T-helper 1 cell treated with Interleukin-12 subunit alpha and Interleukin-12 subunit beta and Interleukin-4 antibody, amounts not matched to agents 30 ng/mL and 1 ng/mL, for 36 hours (primary cell): ENCODE measurements around the gene S100A6. TPM values are rescaled to one million over a fixed set of nuclear protein-coding genes. Genes with fewer than 3 reads are reported as not detected.

Source experiments
- intact Hi-C: fragments of 100-400 bp; cut with micrococcal nuclease; formaldehyde crosslinking; loops from one replicate; pipeline ENCODE4 v1.15.1; 2024
- total RNA-seq: library from RNA; stranded (reverse); gene quantifications from 2 replicates; pipeline ENCODE4 v1.2.3, GENCODE V29; 2022

Gene S100A6
- total RNA-seq, 1 donor from 2014 or later, result 418 TPM

DNA sequence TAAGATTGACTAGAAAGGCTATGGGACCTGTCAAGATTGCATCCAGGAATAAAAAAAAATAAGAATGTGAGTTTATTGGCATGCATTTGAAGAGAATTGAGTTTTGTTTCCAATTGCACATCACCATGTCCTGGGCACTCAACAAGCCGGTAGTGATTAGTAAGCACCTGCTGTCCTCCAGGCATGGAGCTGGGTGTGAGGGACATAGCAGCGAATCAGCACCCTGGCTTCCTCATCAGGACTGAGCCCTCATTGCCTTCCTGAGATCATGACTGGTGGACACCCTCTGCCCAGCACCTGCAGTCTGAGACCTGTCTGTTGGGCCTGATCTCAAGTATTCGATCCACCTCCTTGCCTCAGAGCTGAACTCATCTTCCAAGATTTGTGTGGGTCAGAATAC is 26.8 kb downstream of the S100A6 start:
- intact Hi-C loops, result no loop called here

DNA sequence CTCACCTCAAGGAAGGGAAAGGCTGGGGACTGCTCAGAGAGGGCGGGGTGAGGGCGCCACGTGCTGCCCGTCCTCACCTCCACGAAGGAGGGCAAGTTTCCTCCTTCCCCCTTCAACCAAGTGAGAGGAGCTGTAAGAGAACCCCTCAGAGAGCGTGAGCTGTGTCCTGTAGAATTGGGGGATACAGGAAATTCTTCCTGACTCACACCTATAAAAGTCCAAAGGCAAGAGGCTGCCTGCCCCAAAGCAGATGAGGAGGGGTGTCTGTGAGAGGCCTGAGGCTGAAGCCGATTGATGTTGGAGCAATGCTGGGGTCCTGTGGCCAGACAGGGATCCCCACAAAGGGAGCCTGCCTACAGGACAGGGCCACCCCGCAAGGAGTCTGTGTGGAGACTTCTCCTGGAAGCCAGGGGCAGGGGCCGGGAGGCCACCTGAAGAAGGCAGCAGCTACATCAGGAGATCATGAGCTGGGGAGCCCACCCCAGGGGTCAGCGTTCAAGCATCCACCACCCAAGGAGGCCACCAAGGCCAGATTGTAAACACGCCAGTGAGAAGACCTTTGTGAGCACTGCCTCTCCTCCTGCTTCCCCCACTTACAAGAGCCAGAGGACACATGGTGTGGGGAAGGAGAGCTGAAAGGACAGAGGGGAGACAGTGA is 27.7 kb downstream of the S100A6 start:
- intact Hi-C loops, result no loop called here

DNA sequence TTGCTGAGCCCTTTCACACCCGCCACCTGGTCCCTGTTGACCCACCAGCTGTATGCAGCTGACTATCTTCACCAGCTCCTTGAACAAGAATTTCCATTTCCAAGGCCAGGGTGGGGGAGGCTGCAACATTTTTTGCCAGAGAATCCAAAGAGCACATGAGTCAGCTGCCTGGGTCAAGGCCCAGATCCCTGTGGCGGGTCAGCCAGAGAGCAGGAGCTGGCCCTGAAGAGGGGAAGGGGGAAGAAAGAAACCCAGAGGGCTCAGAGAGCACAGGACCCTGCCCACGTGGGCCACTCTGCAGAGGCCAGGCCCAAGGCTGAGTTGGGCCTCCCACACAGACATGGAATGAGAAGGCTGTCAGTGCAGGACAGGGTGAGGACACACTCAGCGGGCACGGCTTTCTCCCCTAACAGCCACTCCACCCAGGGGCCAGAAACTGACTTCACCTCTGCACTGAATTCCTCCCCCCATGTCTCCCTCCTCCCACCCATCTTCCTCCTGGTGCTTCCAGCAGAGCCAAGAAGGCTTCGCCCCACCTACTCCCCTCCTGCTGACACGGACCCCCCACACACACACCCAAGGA is 28.9 kb downstream of the S100A6 start:
- intact Hi-C loops, result no loop called here

DNA sequence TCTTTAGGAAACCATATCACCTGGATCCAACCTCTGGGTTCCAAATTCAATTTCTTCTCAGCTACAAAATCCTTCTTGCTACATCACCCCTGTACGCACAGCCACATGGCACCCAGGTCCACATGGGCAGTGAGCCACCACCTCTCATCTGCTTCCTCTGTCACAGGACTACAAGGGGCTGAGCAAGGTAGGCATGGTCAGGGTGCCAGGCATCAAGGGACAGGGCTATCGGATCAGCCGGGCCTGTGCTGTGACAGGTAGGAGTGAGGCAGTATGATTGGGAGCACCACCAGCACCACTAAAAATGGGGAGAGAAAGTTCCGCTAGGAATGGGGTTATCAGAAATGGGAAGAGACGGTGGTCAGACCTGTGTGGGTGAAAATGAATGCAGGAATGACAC is 29.4 kb downstream of the S100A6 start:
- intact Hi-C loops, result no loop called here

DNA sequence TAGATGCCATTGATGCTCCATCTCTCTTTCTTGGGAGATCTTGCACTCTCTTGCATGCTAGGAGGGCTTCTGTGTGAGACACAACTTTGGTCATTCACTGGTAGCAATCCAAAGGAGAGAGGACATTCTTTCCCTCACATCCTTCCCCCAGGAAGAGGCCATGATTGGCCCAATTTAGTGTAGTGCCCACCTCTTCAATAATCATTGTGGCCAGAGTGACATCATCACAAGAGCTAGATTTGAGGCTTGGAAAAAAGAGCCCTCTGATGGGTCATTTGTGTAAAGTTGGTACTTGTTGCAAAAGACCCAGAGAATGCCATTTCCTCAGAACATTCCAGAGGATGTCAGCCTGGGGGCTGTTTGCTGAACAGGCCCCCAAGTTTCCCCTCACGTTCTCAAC is 30.2 kb downstream of the S100A6 start:
- intact Hi-C loops, result no loop called here

DNA sequence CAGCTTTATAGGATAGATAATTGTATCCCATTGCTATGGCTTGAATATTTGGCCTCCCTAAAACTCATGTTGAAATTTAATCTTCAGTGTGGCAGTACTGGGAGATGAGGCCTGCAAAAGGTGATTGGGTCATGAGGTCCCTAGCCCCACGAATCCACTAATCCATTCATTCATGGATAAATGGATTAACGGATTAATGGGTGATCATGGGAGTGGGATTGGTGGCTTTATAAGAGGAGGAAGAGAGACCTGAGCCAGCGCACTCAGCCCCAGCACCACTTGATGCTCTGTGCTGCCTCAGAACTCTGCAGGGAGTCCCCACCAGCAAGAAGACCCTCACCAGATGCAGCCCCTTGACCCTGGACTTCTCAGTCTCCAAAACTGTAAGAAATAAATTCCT is 32.0 kb downstream of the S100A6 start:
- intact Hi-C loops, result no loop called here

DNA sequence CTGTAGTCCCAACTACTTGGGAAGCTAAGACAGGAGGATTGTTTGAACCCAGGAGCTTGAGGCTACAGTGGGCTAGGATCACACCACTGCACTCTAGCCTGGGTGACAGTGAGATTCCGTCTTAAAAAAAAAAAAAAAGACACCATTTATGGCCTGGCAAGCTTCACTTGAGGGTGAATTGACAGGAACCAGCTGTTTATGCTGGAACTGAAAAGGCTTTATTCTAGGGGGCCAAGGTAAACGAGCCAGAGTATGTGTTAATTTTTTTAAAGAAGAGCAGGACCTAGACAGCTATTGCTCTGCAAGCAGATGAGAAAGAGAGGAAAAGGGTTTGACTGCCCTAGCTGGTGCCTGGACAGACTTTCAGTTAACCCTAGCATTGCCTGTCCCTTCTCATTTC is 37.0 kb downstream of the S100A6 start:
- intact Hi-C loops, result no loop called here

DNA sequence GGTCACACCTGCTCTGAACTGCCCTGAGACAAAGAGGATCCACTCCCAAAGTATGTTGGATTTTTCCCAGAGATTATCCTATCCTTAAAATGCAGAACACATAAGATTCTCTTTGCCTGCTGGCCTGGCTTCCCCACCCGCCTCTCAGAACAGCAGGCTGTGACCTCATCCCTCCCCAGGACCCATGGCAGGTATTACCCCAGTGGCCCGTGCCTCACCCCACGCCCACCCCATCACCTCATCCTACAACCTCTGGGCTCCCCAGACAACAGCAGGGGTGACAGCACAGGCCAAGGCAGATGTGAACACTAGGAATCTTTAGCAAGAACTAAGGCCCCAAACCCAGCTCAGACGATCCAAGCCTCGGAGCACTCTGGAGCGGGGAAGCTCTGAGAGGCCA is 40.3 kb downstream of the S100A6 start:
- intact Hi-C loops, result loop anchor here (1.0 kb wide), 2 partner anchors 30 to 143 kb away; no protein-coding TSS in a partner anchor

DNA sequence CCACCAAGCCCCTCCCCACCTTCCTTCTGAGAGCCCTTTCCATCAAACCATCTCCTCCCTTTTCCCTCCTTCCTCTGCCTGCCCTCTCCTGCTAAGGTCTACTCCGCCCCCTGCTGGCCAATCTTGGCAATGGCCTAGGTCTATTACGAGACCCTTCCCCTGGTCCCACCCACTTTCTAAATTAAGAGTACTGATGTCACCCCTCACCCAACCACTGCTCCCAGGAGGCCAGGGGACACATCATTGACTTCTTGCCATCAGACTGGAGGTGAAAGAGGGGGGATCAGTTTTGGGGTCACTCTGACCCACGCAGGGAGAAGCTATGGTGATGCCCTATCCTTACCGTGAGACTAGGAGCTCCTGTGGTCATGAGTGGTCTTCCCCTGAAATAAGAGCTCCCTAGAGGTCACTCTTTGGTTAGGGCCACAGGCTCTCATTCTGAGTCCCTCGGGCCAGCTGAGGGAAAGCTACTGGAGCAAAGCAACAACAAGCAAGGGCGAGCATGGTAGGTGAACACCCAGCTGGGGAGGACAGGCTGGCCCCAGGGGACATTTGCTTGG is 40.7 kb downstream of the S100A6 start:
- intact Hi-C loops, result loop anchor here (1.0 kb wide), 2 partner anchors 30 to 143 kb away; no protein-coding TSS in a partner anchor

DNA sequence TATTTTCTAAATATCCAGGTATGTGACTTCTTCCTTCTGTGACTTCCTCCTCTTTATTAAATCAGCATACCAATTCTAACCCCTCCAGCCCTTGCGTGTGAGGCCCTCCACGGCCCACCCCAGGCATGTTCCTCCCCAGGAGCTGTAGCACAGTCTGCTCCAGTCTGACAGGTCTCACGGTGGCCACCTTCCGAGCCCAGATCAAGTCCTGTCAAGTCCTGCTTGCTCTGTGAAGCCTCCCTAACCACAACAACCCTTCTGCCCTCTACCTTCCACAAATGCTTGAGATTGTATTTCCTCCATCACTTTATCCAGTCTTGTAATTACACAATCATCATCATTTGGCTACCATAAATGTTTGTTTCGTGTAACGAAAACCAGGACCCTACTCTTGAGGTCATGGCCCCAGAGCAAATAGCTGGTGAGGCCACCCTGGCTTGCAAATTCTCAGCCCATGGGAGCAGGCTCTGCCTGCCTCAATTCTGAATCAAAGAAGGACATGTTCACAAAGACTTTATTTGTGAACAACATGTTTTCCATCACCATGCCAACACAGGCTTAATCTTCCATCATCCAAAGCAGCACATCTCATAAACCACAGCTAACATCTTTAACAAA is 42.3 kb downstream of the S100A6 start:
- intact Hi-C loops, result no loop called here

DNA sequence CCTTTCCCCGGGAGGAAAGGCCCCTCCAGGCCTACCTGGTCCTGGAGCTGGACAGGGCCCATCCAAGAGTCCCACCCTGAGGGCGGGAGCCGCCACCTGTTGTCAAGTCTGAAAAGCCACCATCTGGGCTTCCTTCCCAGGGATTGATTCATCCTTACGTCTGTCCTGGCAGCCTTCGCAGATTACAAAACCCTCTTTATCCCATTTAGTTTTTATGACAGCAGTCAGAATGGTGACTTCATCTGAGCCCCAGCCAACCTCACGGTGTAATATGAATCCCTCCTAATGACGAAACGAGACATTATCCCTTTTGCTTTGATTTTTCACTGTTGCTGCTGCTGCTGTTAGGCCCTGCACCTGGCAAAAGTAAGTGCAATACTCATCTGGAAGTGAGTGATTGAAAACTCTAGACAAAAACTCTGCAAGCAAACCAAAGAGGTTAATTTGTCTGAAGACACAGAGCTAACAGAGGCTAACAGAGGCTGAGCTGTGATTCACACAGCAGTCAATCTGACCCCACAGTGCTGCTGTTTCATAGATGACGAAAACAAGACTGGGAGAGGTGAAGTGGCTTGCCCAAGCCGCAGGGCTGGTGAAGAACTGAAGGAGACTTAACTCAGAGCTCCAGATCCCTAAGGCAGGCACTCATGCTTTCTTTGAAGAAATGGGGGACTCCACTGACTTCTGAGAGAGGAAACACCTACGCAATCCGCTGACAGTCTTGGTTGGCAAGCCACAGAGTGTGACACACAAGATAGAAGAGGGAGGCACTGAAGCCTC is 45.3 kb downstream of the S100A6 start:
- intact Hi-C loops, result no loop called here

DNA sequence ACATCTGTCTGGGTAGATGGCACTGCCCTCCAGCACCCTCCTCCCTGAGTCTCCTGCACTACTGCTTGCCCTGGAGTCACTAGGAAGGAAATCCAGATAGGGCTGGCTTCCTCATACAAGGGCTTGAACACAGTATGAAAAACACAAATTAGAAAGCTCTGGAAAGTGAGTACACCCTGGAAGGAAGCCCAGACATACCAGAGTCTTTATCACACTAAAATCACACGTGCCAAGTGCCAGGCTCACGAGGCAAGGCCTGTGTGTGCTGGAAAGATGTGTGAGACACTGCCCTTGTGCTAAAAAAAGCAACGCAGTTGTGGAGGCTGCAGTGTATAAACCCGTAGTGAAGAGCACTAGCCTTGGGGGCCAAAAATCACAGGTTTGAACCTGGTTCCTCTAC is 47.1 kb downstream of the S100A6 start:
- intact Hi-C loops, result no loop called here

DNA sequence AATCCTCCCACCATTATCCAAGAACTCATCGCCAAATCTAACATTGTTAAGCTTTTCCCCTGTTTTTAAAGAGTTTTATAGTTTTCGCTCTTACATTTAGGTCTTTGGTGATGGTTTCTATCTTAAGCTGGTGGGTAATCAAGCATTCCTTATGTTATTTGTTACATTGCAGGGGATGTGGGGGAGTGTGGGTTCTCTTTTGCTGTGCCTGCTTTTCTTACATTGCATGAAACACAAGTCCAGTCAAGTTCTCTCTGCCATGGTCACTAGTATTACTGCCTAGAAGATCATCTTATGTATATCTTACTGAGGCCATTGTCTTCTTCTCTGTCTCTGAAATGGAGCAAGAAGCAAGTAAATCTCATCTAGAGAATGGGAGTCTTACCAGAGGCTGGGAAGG is 48.1 kb downstream of the S100A6 start:
- intact Hi-C loops, result no loop called here

DNA sequence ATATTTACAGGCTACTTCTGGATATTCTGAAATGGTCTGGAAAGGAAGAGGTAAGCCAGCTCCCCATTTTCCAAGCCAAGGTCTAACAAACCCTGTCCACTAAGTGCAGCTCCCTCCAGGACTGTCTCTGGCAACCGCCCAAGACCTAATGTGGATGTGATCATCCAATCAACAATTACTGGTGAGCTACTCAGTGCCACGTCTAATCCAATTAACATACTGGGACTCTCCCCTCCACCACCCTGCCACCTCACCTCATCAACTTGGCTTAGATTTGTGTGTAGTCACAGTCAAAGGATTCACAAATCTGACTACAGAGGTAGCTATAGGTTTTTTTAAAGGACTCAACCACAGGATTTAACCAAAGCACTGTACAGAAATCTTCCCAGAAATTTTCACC is 49.9 kb downstream of the S100A6 start:
- intact Hi-C loops, result no loop called here

Other genes starting within 250 kb of the S100A6 start
- not detected in 2 replicates for gene PGLYRP3, start 223.0 kb downstream of the S100A6 start, total RNA-seq
- not detected in 2 replicates for gene PGLYRP4, start 187.2 kb downstream of the S100A6 start, total RNA-seq
- gene S100A9, start 178.1 kb downstream of the S100A6 start, total RNA-seq, result 2.4 and 3.9 TPM in 2 replicates
- gene S100A12, start 160.4 kb downstream of the S100A6 start, total RNA-seq, result not detected in 2 replicates
- gene S100A8, start 144.9 kb downstream of the S100A6 start, total RNA-seq, result not detected in 2 replicates
- gene S100A7A, start 119.5 kb downstream of the S100A6 start, total RNA-seq, result not detected in 2 replicates
- gene S100A7, start 75.3 kb downstream of the S100A6 start, total RNA-seq, result not detected in 2 replicates
- gene S100A5, start 4.9 kb upstream of the S100A6 start, total RNA-seq, result 2.6 and 3.9 TPM in 2 replicates
- gene S100A4, start 9.8 kb upstream of the S100A6 start, total RNA-seq, result 762 and 767 TPM in 2 replicates
- 0.24 TPM in 1 of 2 replicates, not detected in the other for gene S100A3, start 13.3 kb upstream of the S100A6 start, total RNA-seq
- gene S100A2, start 29.9 kb upstream of the S100A6 start, total RNA-seq, result 0.78 TPM in 1 of 2 replicates, not detected in the other
- gene S100A16, start 77.1 kb upstream of the S100A6 start, total RNA-seq, result not detected in 2 replicates
- gene S100A14, start 80.3 kb upstream of the S100A6 start, total RNA-seq, result not detected in 2 replicates
- 2.4 and 5.1 TPM in 2 replicates for gene S100A13, start 91.5 kb upstream of the S100A6 start, total RNA-seq
- gene S100A1, start 92.4 kb upstream of the S100A6 start, total RNA-seq, result not detected in 2 replicates
- 103 and 105 TPM in 2 replicates for gene CHTOP, start 98.1 kb upstream of the S100A6 start, total RNA-seq
- 36.2 and 41.6 TPM in 2 replicates for gene SNAPIN, start 122.7 kb upstream of the S100A6 start, total RNA-seq
- 184 and 186 TPM in 2 replicates for gene ILF2, start 135.0 kb upstream of the S100A6 start, total RNA-seq
- not detected in 2 replicates for gene NPR1, start 142.7 kb upstream of the S100A6 start, total RNA-seq
- 60.6 and 64.4 TPM in 2 replicates for gene INTS3, start 192.1 kb upstream of the S100A6 start, total RNA-seq
- 21.0 and 22.5 TPM in 2 replicates for gene SLC27A3, start 239.4 kb upstream of the S100A6 start, total RNA-seq